Limb (tissue), 2 donors: ENCODE measurements around the gene CHST4.
"Not testable (repeated sequence)": the region's sequence is repeated elsewhere in the genome, so short reads cannot be mapped to it uniquely, and the experiment has no call there.

Experiments
- DNase-seq, 2 donors: peaks; one replicate each; pipeline ENCODE4 v3.0.0-alpha.2; 2016; ENCODE audit errors: extremely low spot score in 2 of 2

CHST4 gene

GRCh38 chr16:71526111-71526631 is at the start of gene CHST4:
CHST4 (plus strand) TSS chr16:71526426; CDS start chr16:71536678, 10,252 bp downstream.
- peak in 1 of 2 donors; percentile 1 for DNase-seq

GRCh38 chr16:71476457-71477124 is 49.6 kb upstream of the CHST4 start:
- no peak for DNase-seq

GRCh38 chr16:71479420-71479819 is 46.8 kb upstream of the CHST4 start:
- DNase-seq, result no peak

- DNase-seq, result no peak
Observed at GRCh38 chr16:71480956-71481355, 45.3 kb upstream of the CHST4 start.

GRCh38 chr16:71482569-71482968 is 43.7 kb upstream of the CHST4 start:
- DNase-seq, result no peak

GRCh38 chr16:71484006-71484893 is 42.0 kb upstream of the CHST4 start:
- DNase-seq, result peak; percentile 88 to 90

- DNase-seq, result no peak
Observed at GRCh38 chr16:71489122-71489521, 37.1 kb upstream of the CHST4 start, which contains the start of gene ZNF19. ZNF19 (minus strand) TSS chr16:71489324; CDS start chr16:71482114, 7,210 bp downstream.

- DNase-seq, result no peak
Observed at GRCh38 chr16:71490361-71490760, 35.9 kb upstream of the CHST4 start.

GRCh38 chr16:71491054-71491453 is 35.2 kb upstream of the CHST4 start:
- DNase-seq, result no peak

- no peak for DNase-seq
Observed at GRCh38 chr16:71492786-71493185, 33.4 kb upstream of the CHST4 start.

- DNase-seq, result no peak
Observed at GRCh38 chr16:71493213-71493612, 33.0 kb upstream of the CHST4 start.

GRCh38 chr16:71498031-71498430 is 28.2 kb upstream of the CHST4 start:
- DNase-seq, result no peak

- peak; percentile 51 to 74 for DNase-seq
Observed at GRCh38 chr16:71499775-71500364, 26.4 kb upstream of the CHST4 start.

GRCh38 chr16:71500964-71501363 is 25.3 kb upstream of the CHST4 start:
- DNase-seq, result no peak

- DNase-seq, result no peak
Observed at GRCh38 chr16:71501547-71501946, 24.7 kb upstream of the CHST4 start.

- not testable (repeated sequence) for DNase-seq
Observed at GRCh38 chr16:71504051-71504450, 22.2 kb upstream of the CHST4 start.

GRCh38 chr16:71504901-71505300 is 21.3 kb upstream of the CHST4 start:
- no peak for DNase-seq

GRCh38 chr16:71507061-71507460 is 19.2 kb upstream of the CHST4 start:
- no peak for DNase-seq

- DNase-seq, result no peak
Observed at GRCh38 chr16:71513302-71513701, 12.9 kb upstream of the CHST4 start.

- DNase-seq, result no peak
Observed at GRCh38 chr16:71514476-71514875, 11.8 kb upstream of the CHST4 start.

- no peak for DNase-seq
Observed at GRCh38 chr16:71515026-71515425, 11.2 kb upstream of the CHST4 start.

- DNase-seq, result no peak
Observed at GRCh38 chr16:71520550-71520949, 5.7 kb upstream of the CHST4 start.
